ENCODE measurements around the gene LRRC37A. TPM values are rescaled to one million over a fixed set of nuclear protein-coding genes. Genes with fewer than 3 reads are reported as not detected.
"Not testable (repeated sequence)": the region's sequence is repeated elsewhere in the genome, so short reads cannot be mapped to it uniquely, and the experiment has no call there.

LRRC37A gene
- polyA plus RNA-seq (2011; rRNA removed), result 3.0 and 3.2 TPM in 2 replicates
- polyA minus RNA-seq (2011; rRNA and poly(A)+ RNA removed), result 5.6 and 8.7 TPM in 2 replicates

DNA sequence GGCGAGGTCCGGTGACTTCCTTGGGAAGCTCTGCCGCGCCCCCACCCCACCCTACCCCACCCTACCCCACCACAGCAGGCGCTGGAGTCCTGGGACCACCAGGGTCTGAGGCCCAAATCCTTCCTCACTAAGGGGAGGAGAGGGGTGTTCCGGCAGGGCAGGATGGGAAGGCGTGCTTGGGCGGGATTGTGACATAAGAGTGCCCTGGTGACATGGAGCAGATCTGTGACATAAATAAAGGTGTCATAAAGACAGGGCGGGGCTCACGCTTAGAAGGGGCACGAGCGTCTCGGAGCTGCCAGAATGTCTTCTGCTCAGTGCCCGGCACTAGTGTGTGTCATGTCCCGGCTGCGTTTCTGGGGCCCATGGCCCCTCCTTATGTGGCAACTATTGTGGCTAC is at the start of gene LRRC37A:
LRRC37A (plus strand) TSS at position 301 of the 400 bp plus-strand sequence; CDS start at position 304, 3 bp downstream.
- H3K4me3 ChIP-seq (ENCODE audit: low read depth, low read length); CTCF ChIA-PET; H3K36me3 ChIP-seq (ENCODE audit: control insufficient read depth, insufficient read depth, low read length); POLR2A ChIA-PET; DNase-seq (ENCODE audit: low read depth); H3K27me3 ChIP-seq (ENCODE audit: control insufficient read depth, insufficient read depth, low read length): not testable (repeated sequence)

- H3K4me3 ChIP-seq (ENCODE audit: low read depth, low read length); DNase-seq (ENCODE audit: low read depth); POLR2A ChIA-PET; H3K36me3 ChIP-seq (ENCODE audit: control insufficient read depth, insufficient read depth, low read length); H3K27me3 ChIP-seq (ENCODE audit: control insufficient read depth, insufficient read depth, low read length): not testable (repeated sequence)
- CTCF ChIA-PET, result interaction anchor here (1.1 kb wide), 1 partner anchor 40 kb away, joined by 3 read pairs; no protein-coding TSS in a partner anchor
Measured at GRCh38 chr17:46249153-46249552, 45.8 kb upstream of the LRRC37A start.

DNA sequence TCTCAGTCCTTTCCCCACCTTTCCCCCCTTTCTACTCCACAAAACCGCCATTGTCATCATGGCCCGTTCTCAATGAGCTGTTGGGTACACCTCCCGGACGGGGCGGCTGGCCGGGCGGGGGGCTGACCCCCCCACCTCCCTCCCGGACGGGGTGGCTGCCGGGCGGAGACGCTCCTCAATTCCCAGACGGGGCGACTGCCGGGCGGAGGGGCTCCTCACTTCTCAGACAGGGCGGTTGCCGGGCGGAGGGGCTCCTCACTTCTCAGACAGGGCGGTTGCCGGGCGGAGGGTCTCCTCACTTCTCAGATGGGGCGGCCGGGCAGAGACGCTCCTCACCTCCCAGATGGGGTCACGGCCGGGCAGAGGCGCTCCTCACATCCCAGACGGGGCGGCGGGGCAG is 42.1 kb upstream of the LRRC37A start:
- not testable (repeated sequence) for H3K4me3 ChIP-seq (ENCODE audit: low read depth, low read length)

DNA sequence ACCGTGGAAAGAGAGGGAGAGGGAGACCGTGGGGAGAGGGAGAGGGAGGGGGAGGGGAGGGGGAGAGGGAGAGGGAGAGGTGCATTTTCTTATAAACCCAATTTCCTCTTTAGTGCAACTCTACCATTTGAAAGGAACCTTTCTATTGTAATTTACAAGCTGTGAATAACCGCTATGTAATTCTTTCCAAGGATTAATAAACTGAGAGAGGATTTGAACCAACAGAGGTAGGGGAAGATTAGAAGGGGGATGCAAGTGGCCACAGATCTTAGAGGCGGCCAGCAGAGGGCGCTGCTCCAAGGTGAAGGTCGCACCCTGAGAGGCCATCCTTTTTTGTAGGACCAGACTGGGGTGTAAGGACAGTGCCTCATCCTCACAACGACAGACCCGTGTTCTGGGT is 41.2 kb upstream of the LRRC37A start:
- H3K27me3 ChIP-seq (ENCODE audit: control insufficient read depth, insufficient read depth, low read length); H3K4me3 ChIP-seq (ENCODE audit: low read depth, low read length); DNase-seq (ENCODE audit: low read depth); H3K36me3 ChIP-seq (ENCODE audit: control insufficient read depth, insufficient read depth, low read length); POLR2A ChIA-PET: not testable (repeated sequence)
- TF ChIP-seq, protein P1, sequence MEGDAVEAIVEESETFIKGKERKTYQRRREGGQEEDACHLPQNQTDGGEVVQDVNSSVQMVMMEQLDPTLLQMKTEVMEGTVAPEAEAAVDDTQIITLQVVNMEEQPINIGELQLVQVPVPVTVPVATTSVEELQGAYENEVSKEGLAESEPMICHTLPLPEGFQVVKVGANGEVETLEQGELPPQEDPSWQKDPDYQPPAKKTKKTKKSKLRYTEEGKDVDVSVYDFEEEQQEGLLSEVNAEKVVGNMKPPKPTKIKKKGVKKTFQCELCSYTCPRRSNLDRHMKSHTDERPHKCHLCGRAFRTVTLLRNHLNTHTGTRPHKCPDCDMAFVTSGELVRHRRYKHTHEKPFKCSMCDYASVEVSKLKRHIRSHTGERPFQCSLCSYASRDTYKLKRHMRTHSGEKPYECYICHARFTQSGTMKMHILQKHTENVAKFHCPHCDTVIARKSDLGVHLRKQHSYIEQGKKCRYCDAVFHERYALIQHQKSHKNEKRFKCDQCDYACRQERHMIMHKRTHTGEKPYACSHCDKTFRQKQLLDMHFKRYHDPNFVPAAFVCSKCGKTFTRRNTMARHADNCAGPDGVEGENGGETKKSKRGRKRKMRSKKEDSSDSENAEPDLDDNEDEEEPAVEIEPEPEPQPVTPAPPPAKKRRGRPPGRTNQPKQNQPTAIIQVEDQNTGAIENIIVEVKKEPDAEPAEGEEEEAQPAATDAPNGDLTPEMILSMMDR (IDR thresholded peaks at IDR 0.05; ENCODE audit: insufficient read depth, low read depth, low read length), result peak; percentile 76
- CTCF ChIA-PET, result interaction anchor here (0.9 to 1.2 kb wide), 4 partner anchors 33 to 96 kb away, joined by 3 to 4 read pairs (median 4); no protein-coding TSS in a partner anchor

More for the DNA sequence above, 42.1 kb upstream of the LRRC37A start:
- CTCF ChIA-PET, result interaction anchor here (1.0 kb wide), 1 partner anchor 34 kb away, joined by 4 read pairs; no protein-coding TSS in a partner anchor
- H3K36me3 ChIP-seq (ENCODE audit: control insufficient read depth, insufficient read depth, low read length); H3K27me3 ChIP-seq (ENCODE audit: control insufficient read depth, insufficient read depth, low read length); DNase-seq (ENCODE audit: low read depth); POLR2A ChIA-PET: not testable (repeated sequence)

DNA sequence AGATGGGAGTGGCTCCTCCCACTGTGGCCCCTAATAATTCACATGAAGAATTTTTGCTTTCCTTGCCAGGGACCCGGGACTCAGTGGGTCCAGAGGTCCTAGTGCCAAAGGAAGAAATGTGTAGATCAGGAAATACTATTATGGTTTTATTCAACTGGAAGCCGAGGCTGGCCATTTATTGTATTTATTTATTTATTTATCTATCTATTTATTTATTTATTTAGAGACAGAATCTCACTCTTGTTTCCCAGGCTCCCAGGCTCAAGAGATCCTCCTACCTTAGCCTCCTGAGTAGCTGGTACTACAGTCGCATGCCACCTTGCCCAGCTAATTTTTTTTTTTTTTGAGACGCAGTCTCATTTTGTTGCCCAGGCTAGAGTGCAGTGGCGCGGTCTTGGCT is 40.7 kb upstream of the LRRC37A start:
- DNase-seq (ENCODE audit: low read depth); H3K36me3 ChIP-seq (ENCODE audit: control insufficient read depth, insufficient read depth, low read length); H3K27me3 ChIP-seq (ENCODE audit: control insufficient read depth, insufficient read depth, low read length); H3K4me3 ChIP-seq (ENCODE audit: low read depth, low read length); POLR2A ChIA-PET: not testable (repeated sequence)
- CTCF ChIA-PET, result interaction anchor here (0.8 to 1.2 kb wide), 5 partner anchors 33 to 661 kb away, joined by 3 to 4 read pairs (median 3); no protein-coding TSS in a partner anchor

DNA sequence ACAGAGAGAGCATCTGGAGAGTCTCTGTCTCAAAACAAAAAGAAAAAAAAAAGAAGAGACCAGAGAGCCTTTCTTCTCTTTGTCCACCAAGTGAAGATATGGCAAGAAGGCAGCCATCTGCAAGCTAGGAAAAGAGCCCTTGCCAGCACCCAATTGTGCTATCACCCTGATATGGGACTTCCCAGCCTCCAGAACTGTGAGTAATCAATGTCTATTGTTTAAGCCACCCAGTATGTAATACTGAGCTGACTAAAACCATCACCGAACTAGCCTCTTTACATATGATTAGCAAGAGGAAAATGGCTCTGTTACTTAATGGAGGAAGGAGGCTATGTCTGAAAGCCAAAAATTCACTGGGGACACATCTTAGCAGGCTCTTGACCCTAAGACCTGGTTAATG is 38.6 kb upstream of the LRRC37A start:
- H3K27me3 ChIP-seq (ENCODE audit: control insufficient read depth, insufficient read depth, low read length); POLR2A ChIA-PET; H3K36me3 ChIP-seq (ENCODE audit: control insufficient read depth, insufficient read depth, low read length); DNase-seq (ENCODE audit: low read depth); H3K4me3 ChIP-seq (ENCODE audit: low read depth, low read length): not testable (repeated sequence)
- CTCF ChIA-PET, result interaction anchor here (1.7 kb wide), 1 partner anchor 30 kb away, joined by 5 read pairs; no protein-coding TSS in a partner anchor

GRCh38 chr17:46259845-46260661 is 34.9 kb upstream of the LRRC37A start:
- TF ChIP-seq, protein P1 (IDR thresholded peaks at IDR 0.05; ENCODE audit: insufficient read depth, low read depth, low read length), result peak; percentile 17; the same call in 1 of the 2 replicates
- POLR2A ChIA-PET; DNase-seq (ENCODE audit: low read depth); H3K36me3 ChIP-seq (ENCODE audit: control insufficient read depth, insufficient read depth, low read length); H3K27me3 ChIP-seq (ENCODE audit: control insufficient read depth, insufficient read depth, low read length): not testable (repeated sequence)
- peak overlapping the region; percentile 21 for H3K4me3 ChIP-seq (ENCODE audit: low read depth, low read length)
- CTCF ChIA-PET, result interaction anchor here (1.4 to 1.6 kb wide), 2 partner anchors 47 to 675 kb away, joined by 3 to 5 read pairs; no protein-coding TSS in a partner anchor
